Duodenal mucosa (tissue), 2 donors: Measurements from ENCODE around the gene TARBP1.

ENCODE experiments used
- H3K27ac ChIP-seq: one replicate; pipeline ENCODE4 v1.7.0; 2013; ENCODE audit warnings: low read depth, low read length
- H3K27me3 ChIP-seq, 2 donors: one replicate each; pipeline ENCODE4 v1.7.0; 2013; ENCODE audit warnings: low read length in 2 of 2, control low read depth in 1 of 2; ENCODE audit not compliant: insufficient read depth in 2 of 2, control insufficient read depth in 1 of 2
- H3K36me3 ChIP-seq, 2 donors: one replicate each; pipeline ENCODE4 v1.7.0; 2013; ENCODE audit warnings: low read length in 2 of 2, control low read depth in 1 of 2; ENCODE audit not compliant: insufficient read depth in 2 of 2, control insufficient read depth in 1 of 2
- H3K4me1 ChIP-seq, 2 donors: one replicate each; pipeline ENCODE4 v1.7.0; 2013; ENCODE audit warnings: low read length in 2 of 2, control low read depth in 1 of 2; ENCODE audit not compliant: insufficient read depth in 2 of 2, control insufficient read depth in 1 of 2
- H3K4me3 ChIP-seq, 2 donors: one replicate each; pipeline ENCODE4 v1.7.0; 2013; ENCODE audit warnings: low read length in 2 of 2, low read depth in 1 of 2
- H3K9ac ChIP-seq, 2 donors: one replicate each; pipeline ENCODE4 v1.7.0; 2013; ENCODE audit warnings: low read length in 2 of 2, low read depth in 1 of 2
- H3K9me3 ChIP-seq, 2 donors: one replicate each; pipeline ENCODE4 v1.7.0; 2013; ENCODE audit warnings: low read length in 2 of 2, control low read depth in 1 of 2; ENCODE audit not compliant: control insufficient read depth in 1 of 2

TARBP1 gene, protein sequence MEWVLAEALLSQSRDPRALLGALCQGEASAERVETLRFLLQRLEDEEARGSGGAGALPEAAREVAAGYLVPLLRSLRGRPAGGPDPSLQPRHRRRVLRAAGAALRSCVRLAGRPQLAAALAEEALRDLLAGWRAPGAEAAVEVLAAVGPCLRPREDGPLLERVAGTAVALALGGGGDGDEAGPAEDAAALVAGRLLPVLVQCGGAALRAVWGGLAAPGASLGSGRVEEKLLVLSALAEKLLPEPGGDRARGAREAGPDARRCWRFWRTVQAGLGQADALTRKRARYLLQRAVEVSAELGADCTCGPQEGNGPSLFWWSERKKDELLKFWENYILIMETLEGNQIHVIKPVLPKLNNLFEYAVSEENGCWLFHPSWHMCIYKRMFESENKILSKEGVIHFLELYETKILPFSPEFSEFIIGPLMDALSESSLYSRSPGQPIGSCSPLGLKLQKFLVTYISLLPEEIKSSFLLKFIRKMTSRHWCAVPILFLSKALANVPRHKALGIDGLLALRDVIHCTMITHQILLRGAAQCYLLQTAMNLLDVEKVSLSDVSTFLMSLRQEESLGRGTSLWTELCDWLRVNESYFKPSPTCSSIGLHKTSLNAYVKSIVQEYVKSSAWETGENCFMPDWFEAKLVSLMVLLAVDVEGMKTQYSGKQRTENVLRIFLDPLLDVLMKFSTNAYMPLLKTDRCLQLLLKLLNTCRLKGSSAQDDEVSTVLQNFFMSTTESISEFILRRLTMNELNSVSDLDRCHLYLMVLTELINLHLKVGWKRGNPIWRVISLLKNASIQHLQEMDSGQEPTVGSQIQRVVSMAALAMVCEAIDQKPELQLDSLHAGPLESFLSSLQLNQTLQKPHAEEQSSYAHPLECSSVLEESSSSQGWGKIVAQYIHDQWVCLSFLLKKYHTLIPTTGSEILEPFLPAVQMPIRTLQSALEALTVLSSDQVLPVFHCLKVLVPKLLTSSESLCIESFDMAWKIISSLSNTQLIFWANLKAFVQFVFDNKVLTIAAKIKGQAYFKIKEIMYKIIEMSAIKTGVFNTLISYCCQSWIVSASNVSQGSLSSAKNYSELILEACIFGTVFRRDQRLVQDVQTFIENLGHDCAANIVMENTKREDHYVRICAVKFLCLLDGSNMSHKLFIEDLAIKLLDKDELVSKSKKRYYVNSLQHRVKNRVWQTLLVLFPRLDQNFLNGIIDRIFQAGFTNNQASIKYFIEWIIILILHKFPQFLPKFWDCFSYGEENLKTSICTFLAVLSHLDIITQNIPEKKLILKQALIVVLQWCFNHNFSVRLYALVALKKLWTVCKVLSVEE (N-terminal part only)

DNA sequence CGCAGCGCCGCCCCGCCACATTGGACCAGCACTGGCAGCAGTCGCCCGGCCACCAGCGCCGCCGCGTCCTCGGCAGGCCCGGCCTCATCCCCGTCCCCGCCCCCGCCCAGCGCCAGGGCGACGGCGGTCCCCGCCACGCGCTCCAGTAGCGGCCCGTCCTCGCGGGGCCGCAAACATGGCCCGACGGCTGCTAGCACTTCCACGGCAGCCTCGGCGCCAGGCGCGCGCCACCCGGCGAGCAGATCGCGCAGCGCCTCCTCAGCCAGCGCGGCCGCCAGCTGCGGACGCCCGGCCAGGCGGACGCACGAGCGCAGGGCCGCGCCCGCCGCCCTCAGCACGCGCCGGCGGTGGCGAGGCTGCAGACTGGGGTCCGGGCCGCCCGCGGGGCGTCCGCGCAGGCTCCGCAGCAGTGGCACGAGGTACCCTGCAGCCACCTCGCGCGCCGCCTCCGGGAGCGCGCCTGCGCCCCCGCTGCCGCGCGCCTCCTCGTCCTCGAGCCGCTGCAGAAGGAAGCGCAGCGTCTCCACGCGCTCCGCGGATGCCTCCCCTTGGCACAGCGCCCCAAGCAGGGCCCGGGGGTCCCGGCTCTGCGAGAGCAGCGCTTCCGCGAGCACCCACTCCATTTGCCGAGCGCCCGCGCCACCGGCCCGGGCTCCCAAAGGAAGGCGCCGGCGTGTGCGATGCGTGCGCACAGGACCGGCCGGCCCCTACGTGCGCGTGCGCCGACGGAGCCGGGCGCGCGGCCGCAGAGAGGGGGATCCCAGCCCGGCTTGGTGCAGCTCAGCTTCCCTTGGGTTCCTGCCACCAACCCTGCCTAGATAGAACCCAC is at the start of gene TARBP1:
Gene TARBP1 (minus strand): TSS at position 699 of the 829 bp plus-strand sequence. CDS start 76 bp downstream, at position 623.
- H3K4me3 ChIP-seq: peak within 1 kb of the TSS; percentile 84 to 87
- H3K9ac ChIP-seq: peak within 1 kb of the TSS; percentile 67 to 91
- H3K27ac ChIP-seq: peak within 1 kb of the TSS; percentile 84
- peaks cover 10 to 11% of the 10 kb centered on the region in 2 donors for H3K4me1 ChIP-seq
- no peaks in the 10 kb centered on the region for H3K27me3 ChIP-seq
- H3K9me3 ChIP-seq: no peaks in the 10 kb centered on the region
- H3K36me3 ChIP-seq: no peaks in the 10 kb centered on the region

DNA sequence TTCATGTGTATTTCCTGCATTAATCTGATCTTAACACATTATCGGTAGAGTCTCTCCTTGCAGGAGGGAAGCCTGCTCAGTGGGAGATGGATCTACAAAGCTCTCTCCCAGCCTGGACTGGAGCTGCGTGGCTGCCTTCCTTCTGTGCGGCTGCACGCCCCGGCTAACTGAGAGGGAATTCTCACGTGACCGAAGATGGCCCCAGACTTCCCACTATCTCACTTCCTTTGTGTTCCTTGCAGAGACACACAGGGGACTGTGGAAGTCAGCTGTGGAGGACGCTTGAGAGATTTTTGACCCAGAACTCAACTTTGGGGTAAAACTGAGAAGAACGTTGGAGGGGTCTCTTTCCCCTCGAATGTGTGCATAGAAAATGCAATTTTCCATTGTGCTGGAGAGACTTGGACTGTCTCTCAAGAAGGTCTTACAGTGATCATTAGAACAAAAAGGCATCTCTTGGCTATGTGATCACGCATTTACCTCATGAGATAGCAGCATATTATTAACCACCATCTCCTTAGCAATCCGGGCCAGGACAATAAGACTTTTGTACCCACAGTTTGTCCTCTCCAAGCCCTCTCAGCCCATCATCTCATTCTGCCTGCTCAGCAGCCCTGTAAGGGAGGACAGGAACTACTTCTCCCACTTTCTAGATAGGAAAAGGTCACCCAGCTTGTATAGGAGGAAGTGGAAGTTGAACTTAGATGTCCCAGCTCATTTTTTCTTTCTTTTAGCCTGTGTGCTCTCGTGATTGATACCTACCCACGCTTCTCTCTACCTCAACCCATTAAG is 49.3 kb upstream of the TARBP1 start:
- H3K27me3 ChIP-seq: no peaks in the 10 kb centered on the region
- H3K4me3 ChIP-seq: no peak overlapping the region
- H3K36me3 ChIP-seq: no peaks in the 10 kb centered on the region
- peaks cover 37 to 40% of the 10 kb centered on the region in 2 donors for H3K4me1 ChIP-seq
- H3K9ac ChIP-seq: no peak overlapping the region
- H3K27ac ChIP-seq: no peak overlapping the region
- no peaks in the 10 kb centered on the region for H3K9me3 ChIP-seq

DNA sequence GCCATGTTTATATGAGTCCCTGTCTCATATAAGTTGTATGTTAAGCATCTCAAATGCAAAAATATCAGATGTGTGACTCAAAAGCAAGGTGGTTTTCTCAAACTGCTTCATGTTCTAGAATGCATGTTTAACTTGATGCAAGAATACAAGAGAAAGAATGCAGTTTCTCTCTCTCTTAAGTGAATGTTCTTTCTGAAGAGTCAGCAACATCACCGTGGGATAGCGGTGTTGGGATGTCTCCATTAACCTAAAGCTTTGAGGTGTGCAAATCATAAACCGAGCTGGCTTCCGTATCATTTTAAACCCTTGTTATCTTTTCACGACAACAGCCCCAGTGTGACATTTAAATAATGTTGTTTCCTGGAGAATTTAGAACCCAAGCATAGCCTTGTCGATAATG is 48.4 kb upstream of the TARBP1 start:
- H3K4me3 ChIP-seq: no peak overlapping the region
- peaks cover 36 to 38% of the 10 kb centered on the region in 2 donors for H3K4me1 ChIP-seq
- H3K36me3 ChIP-seq: no peaks in the 10 kb centered on the region
- no peaks in the 10 kb centered on the region for H3K9me3 ChIP-seq
- H3K27ac ChIP-seq: no peak overlapping the region
- H3K9ac ChIP-seq: no peak overlapping the region
- H3K27me3 ChIP-seq: no peaks in the 10 kb centered on the region

DNA sequence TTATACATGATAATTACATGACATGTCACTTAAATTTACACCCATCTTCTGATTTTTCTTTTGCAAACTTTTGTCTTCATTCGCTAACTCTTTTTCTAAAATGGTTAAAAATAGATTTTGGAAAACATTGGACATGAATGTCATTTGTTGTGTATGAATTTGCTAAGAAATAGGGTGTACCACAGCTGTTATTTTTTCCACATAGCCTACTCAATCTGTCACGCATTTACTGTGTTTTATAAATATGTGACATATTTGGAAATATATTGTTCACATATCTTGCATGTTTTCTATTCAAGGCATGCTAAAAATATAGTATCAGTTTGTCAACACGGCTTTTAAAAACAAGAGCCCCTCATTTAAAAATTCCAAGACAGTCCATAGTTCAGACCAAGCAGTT is 47.9 kb upstream of the TARBP1 start:
- Histone ChIP-seq H3K36me3 (no peaks in the 10 kb centered on the region), H3K4me1 (peaks cover 32 to 34% of the 10 kb centered on the region in 2 donors), H3K9ac (no peak overlapping the region), H3K4me3 (no peak overlapping the region), H3K27me3 (no peaks in the 10 kb centered on the region), H3K27ac (no peak overlapping the region), H3K9me3 (no peaks in the 10 kb centered on the region)

DNA sequence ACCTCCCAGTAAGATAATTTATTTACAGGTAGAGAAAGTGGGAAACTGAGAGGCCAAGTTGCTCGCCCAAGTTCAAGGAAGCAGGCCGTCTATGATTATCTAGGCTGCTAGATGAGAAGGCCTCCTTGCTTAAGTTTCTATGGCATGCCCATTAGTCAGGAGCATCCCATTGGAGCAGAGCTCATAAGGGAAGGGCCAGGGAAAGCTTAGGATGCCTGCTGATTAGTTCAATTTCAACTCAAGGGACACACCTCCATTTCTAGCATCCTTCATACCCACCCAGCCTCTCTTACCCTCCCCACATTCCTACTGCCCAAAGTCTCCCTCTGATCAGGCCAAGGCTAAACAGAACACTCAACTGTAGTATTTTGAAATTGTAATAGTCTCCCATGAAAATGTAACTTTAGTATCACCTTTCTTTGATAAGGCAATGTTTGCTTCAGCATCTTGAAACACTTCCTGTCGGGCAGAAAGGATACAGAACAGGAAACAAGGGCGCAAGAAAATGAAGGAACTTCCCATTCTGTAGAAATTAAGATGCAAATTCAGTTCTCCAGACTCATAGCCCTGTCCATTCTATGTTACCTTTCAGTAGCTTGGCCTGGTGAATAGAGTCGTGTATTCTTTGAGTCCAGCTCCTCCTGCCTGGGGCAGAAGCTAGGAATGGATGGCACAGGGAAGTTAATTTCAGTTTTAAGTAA is 46.3 kb upstream of the TARBP1 start:
- Histone ChIP-seq H3K9me3 (no peaks in the 10 kb centered on the region), H3K4me3 (no peak overlapping the region), H3K4me1 (peaks cover 26 to 30% of the 10 kb centered on the region in 2 donors), H3K36me3 (no peaks in the 10 kb centered on the region), H3K27me3 (no peaks in the 10 kb centered on the region), H3K9ac (no peak overlapping the region), H3K27ac (no peak overlapping the region)

DNA sequence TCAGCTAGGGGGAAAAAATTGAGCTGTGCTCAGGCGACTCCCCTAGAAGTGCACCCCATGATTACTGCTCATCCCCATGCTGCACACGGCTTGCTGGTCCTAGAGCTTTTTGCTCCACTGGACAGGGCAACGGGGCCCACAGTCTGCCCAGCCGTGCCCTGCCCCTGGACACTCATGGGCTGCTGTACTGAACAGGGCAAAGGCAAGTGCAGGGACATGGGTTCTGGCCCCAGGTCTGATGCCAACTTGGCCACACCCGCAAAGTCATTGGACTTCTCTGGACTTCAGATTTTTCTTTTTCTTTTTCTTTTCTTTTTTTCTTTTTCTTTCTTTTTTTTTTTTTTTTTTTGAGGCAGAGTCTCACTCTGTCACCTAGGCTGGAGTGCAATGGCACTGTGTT is 42.9 kb upstream of the TARBP1 start:
- Histone ChIP-seq H3K9me3 (no peaks in the 10 kb centered on the region), H3K27ac (no peak overlapping the region), H3K9ac (no peak overlapping the region), H3K27me3 (no peaks in the 10 kb centered on the region), H3K4me3 (no peak overlapping the region), H3K4me1 (peaks cover 22 to 28% of the 10 kb centered on the region in 2 donors), H3K36me3 (no peaks in the 10 kb centered on the region)

DNA sequence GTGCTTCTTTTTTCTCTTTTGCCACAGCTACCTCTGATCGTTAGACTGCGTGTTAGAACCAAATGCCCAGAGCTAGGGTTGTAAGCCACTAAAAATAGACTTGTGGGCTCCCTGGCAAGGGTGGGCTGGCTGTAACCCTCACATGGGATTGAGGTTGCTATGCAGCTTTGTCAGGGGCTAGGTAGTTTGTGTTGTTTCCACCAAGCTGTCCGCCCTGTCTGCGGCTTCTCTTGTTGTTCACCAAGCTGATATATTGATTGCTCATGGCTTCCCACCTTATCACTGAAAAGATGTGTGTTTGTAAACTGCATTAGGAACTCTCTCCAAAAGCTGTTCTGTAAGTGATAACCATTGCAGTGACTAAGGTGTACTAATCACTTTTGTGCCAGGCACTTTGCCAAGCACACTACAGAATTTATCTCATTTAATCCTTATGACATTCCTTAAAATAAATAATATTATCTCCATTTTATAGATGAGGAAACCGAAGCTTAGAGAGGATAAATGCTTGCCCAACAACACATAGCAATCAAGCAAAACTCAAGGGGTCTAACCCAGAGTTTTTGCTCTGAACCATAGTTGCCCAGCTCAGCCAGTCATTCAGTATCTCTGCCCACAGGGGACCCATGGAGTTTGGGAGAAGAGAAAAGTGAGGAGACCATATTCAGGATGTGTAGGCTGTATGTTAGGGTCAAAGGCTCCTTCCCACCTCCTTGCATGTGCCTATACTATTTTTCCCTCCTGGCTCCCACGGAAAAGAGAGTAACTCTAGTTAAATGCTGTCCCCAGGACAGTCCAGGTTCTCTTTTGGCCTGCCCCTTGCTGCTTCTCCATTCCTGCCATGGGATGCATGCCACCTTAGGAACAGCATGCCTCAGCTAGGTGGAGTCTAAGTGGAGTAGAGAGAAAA is 42.2 kb upstream of the TARBP1 start:
- Histone ChIP-seq H3K9me3 (no peaks in the 10 kb centered on the region), H3K27ac (no peak overlapping the region), H3K4me3 (no peak overlapping the region)

DNA sequence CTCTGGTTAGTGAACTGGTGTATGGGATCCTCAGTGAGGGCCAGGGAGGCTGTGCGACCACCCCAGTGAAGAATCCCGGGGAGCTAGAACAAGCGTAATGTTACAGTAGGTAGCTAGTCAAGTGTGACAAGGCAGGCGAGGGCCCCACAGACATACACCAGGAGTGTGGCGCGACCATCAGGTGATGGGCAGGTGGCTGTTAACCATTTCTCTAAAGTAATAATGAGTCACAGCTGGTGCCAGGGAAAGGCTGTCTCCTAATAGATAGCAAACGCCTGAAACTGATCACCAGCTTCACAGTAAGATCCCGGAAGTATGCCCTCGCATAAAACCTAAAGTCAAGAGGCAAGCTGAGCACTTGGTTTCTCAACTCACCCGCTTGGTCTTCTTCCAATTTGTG is 40.5 kb upstream of the TARBP1 start:
- H3K9ac ChIP-seq: no peak overlapping the region
- H3K4me1 ChIP-seq: peaks cover 26 to 28% of the 10 kb centered on the region in 2 donors
- H3K27me3 ChIP-seq: no peaks in the 10 kb centered on the region
- H3K27ac ChIP-seq: no peak overlapping the region
- H3K9me3 ChIP-seq: no peaks in the 10 kb centered on the region
- H3K4me3 ChIP-seq: no peak overlapping the region
- H3K36me3 ChIP-seq: no peaks in the 10 kb centered on the region

More for the DNA sequence above, 42.2 kb upstream of the TARBP1 start:
- Histone ChIP-seq H3K27me3 (no peaks in the 10 kb centered on the region), H3K4me1 (peaks cover 22 to 28% of the 10 kb centered on the region in 2 donors), H3K9ac (no peak overlapping the region), H3K36me3 (no peaks in the 10 kb centered on the region)
